BE2C (cell line): ENCODE data around the gene ZNF543.

ENCODE experiments used
- DNase-seq: peaks from one replicate; pipeline ENCODE4 v3.0.0-alpha.2; 2020
- H3K27me3 ChIP-seq: fragments of 250-450 bp; sonication (Bioruptor Pico); 2 replicates; pipeline ENCODE4 v1.5.1; 2020; ENCODE audit warnings: mild to moderate bottlenecking
- H3K36me3 ChIP-seq: fragments of 250-450 bp; sonication (Bioruptor Pico); 2 replicates; pipeline ENCODE4 v1.5.1; 2020; ENCODE audit warnings: mild to moderate bottlenecking
- H3K4me1 ChIP-seq: fragments of 250-450 bp; sonication (Bioruptor Pico); 2 replicates; pipeline ENCODE4 v1.5.1; 2020
- H3K4me3 ChIP-seq: 2 replicates; pipeline ENCODE4 v1.5.1; 2011; ENCODE audit warnings: low read depth, low read length
- H3K9me3 ChIP-seq: fragments of 250-450 bp; sonication (Bioruptor Pico); 2 replicates; pipeline ENCODE4 v1.5.1; 2020
- TF ChIP-seq, protein P1 (sequence below): IDR thresholded peaks from 2 replicates; pipeline ENCODE4 v1.5.1; 2012; ENCODE audit warnings: mild to moderate bottlenecking, low read depth, low read length

Gene ZNF543

DNA sequence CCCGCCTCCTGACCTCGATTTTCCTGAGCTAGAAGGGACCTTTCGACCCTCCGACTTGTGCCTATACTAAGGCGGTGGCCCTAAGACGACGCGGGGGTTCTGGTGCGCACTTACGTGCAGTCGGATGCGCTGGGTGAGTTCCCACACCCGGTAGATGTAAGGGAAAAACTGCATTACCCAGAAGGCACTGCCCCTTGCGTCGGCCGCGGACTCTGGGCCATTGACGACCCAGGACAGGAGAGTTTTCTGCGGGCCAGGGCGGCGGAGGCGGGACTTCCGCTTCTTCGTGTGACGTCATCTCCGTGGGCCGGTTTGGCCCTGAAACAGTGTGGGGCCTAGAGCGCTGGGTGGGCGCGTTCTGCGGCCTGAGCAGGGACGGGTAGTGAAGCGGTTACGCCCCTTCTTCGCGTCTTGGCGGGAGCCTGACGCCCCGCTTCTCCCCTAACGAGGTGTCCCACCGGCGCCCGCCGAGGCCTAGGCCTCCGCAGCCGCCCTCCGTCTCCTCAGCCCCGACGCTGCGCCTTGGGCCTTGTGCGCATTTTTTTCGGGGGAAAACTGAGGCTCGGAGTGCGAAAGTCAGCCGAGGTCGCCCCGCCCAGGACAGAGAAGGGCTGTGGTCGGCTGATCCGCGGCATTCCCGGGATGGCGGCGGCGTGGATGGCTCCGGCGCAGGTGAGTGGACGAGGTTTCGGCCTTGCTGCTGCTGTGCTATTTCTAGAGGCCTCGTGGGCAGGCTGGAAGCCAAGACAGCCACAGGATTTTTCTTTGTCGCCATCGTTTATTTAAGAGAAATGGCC is 39.9 kb upstream of the ZNF543 start, which contains the start of gene ZNF460:
Gene ZNF460, plus strand, starts transcription at position 321 of the 797 bp plus-strand sequence. Its CDS starts 322 bp downstream, at position 643.
- no peaks in the 10 kb centered on the region for H3K9me3 ChIP-seq
- peaks cover 4% of the 10 kb centered on the region; the same call in 1 of the 2 replicates for H3K4me1 ChIP-seq
- DNase-seq = peak; percentile 96
- peak within 1 kb of the TSS; percentile 99 for H3K4me3 ChIP-seq
- H3K27me3 ChIP-seq = no peaks in the 10 kb centered on the region
- TF ChIP-seq, protein P1, sequence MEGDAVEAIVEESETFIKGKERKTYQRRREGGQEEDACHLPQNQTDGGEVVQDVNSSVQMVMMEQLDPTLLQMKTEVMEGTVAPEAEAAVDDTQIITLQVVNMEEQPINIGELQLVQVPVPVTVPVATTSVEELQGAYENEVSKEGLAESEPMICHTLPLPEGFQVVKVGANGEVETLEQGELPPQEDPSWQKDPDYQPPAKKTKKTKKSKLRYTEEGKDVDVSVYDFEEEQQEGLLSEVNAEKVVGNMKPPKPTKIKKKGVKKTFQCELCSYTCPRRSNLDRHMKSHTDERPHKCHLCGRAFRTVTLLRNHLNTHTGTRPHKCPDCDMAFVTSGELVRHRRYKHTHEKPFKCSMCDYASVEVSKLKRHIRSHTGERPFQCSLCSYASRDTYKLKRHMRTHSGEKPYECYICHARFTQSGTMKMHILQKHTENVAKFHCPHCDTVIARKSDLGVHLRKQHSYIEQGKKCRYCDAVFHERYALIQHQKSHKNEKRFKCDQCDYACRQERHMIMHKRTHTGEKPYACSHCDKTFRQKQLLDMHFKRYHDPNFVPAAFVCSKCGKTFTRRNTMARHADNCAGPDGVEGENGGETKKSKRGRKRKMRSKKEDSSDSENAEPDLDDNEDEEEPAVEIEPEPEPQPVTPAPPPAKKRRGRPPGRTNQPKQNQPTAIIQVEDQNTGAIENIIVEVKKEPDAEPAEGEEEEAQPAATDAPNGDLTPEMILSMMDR = no peak
- H3K36me3 ChIP-seq = peaks cover 27% of the 10 kb centered on the region

DNA sequence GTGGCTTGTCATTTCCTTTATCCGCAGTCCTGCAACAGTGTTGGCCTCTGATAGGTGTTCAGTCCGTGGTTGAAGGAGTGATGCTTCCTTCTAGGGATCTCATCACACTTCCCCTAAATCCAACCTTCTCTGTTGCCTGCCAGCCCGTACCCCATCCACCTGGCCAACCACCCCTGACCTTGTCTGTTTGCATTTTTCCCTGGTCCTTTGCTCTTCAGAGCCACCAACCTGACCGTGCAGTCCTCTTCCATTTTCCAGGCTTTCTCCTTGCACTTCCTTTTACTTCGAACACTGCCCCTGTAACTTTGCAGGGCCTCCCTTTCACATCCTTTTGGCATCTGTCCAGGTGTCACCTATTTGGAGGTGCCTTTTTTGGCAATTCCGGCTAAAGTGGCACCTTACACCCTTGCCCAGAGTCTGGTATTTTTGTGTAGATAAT is 39.3 kb upstream of the ZNF543 start:
- TF ChIP-seq, protein P1 = no peak
- no peaks in the 10 kb centered on the region for H3K9me3 ChIP-seq
- peaks cover 4% of the 10 kb centered on the region; the same call in 1 of the 2 replicates for H3K4me1 ChIP-seq
- H3K36me3 ChIP-seq = peaks cover 34% of the 10 kb centered on the region
- peak overlapping the region; percentile 99 for H3K4me3 ChIP-seq
- no peak for DNase-seq
- no peaks in the 10 kb centered on the region for H3K27me3 ChIP-seq

DNA sequence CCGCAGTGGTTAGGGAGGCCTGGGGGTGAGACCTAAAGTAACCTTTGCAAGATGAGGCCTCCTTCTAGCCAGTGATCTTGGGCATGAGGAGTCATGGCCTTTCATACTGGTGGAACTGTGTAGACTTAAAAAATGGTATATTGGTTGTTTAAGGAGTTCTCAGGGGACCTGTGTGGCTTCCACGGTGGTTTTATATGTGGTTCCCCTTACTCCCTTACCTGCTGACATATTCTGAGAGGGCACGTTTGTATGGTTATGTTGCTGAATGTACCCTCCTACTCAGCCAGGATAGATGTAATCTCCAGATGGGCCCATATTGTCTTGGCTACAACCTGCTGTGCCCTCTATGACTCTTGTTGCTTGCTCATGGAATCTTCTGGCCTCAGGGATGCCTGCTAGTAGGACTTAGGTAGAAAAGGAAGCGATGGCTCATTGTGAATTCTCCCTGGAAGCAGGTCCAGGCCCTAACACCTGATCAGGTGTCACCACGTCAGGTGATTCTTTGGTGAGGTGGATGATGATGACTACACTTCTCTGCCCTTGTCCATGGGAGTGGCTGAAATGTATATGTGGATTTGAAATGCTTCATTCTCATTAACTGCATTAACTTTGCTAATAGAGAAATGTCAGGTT is 38.1 kb upstream of the ZNF543 start:
- Histone ChIP-seq H3K4me3 (peak overlapping the region; percentile 99), H3K36me3 (peaks cover 45% of the 10 kb centered on the region), H3K4me1 (peaks cover 4% of the 10 kb centered on the region; the same call in 1 of the 2 replicates), H3K27me3 (no peaks in the 10 kb centered on the region), H3K9me3 (no peaks in the 10 kb centered on the region)
- TF ChIP-seq, protein P1 = no peak
- no peak for DNase-seq

DNA sequence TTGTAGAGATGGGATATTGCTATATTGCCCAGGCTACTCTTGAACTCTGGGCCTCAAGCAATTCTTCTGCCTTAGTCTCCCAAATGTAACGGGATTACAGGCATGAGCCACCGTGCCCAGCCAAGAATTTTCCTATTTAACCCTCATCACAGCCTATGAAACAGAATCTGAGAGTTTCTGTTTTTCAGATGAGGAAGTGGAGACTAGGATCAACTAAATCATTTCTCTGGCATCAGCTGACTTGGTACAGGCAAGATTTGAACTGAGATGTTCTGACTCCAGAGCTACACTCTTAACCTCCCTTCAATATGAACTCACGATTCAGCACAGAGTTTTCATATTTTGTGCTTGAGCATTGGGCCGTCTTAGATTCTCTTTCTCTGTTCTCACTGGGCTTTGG is 31.9 kb upstream of the ZNF543 start:
- Histone ChIP-seq H3K4me1 (no peaks in the 10 kb centered on the region), H3K4me3 (no peak overlapping the region), H3K27me3 (no peaks in the 10 kb centered on the region), H3K36me3 (peaks cover 94% of the 10 kb centered on the region), H3K9me3 (no peaks in the 10 kb centered on the region)
- TF ChIP-seq, protein P1 = no peak
- no peak for DNase-seq

DNA sequence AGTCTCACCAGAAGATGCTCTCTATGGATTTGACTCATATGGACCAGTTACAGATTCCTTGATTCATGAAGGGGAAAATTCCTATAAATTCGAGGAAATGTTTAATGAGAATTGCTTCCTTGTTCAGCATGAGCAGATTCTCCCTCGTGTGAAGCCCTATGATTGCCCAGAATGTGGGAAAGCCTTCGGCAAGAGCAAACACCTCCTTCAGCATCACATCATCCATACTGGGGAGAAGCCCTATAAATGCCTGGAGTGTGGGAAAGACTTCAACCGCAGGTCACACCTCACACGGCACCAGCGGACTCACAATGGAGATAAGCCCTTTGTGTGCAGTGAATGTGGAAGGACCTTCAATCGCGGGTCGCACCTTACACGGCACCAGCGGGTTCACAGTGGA is 29.3 kb upstream of the ZNF543 start:
- no peaks in the 10 kb centered on the region; the same call in 1 of the 2 replicates for H3K9me3 ChIP-seq
- H3K27me3 ChIP-seq = no peaks in the 10 kb centered on the region
- no peaks in the 10 kb centered on the region for H3K4me1 ChIP-seq
- H3K4me3 ChIP-seq = no peak overlapping the region
- H3K36me3 ChIP-seq = peaks cover 95% of the 10 kb centered on the region
- TF ChIP-seq, protein P1 = no peak
- no peak for DNase-seq
